ENCODE data around the gene IGSF10.
"Not testable (repeated sequence)": the region's sequence is repeated elsewhere in the genome, so short reads cannot be mapped to it uniquely, and the experiment has no call there.

The IGSF10 gene

DNA sequence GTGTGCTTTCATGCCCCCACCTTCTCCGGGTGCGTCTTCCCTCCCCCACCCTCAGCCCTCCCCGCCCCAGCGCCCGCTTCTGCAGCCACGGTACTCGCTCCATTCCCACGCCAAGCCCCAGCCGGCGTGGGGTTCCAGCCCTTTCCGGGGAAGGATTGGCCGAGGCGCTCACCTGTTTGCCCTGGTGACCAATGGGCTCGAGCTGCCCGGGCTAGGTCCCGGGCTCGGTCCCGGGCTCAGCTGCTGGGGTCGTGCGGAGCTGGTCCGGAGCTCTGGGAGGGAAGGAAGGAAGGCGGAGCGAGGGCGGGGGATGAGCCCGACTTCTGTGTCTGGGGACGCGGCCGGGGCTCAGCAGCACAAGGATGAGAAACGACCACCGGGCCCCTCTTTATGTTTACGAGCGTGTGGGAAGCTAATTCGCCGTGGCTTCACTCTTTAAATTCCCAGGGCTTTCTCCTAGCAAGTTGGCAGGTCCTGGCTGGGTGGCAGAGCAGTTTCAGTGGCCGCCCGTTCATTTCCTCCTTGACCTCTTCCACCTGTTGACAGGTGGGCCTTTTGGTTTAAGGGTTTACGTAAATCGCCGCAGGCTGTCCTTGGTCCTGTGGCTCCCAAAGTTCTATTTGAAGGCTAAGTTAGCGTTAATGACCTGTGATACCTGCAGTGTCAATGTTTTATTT, at the start of gene IGSF10:
Gene IGSF10 (minus strand): TSS at position 288 of the 677 bp plus-strand sequence. CDS start 2,352 bp downstream, outside the sequence.
- DNase-seq: peak; percentile 51

DNA sequence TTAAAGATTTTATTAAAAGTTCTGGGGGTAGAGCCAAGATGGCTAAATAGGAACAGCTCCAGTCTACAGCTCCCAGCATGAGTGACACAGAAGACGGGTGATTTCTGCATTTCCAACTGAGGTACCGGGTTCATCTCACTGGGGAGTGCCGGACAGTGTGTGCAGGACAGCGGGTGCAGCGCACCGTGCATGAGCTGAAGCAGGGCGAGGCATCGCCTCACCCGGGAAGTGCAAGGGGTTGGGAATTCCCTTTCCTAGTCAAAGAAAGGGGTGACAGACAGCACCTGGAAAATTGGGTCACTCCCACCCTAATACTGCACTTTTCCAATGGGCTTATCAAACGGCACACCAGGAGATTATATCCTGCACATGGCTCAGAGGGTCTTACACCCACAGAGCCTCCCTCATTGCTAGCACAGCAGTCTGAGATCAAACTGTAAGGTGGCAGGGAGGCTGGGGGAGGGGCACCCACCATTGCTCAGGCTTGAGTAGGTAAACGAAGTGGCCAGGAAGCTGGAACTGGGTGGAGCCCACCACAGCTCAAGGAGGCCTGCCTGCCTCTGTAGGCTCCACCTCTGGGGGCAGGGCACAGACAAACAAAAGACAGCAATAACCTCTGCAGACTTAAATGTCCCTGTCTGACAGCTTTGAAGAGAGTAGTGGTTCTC, 48.7 kb upstream of the IGSF10 start:
- DNase-seq: not testable (repeated sequence)

DNA sequence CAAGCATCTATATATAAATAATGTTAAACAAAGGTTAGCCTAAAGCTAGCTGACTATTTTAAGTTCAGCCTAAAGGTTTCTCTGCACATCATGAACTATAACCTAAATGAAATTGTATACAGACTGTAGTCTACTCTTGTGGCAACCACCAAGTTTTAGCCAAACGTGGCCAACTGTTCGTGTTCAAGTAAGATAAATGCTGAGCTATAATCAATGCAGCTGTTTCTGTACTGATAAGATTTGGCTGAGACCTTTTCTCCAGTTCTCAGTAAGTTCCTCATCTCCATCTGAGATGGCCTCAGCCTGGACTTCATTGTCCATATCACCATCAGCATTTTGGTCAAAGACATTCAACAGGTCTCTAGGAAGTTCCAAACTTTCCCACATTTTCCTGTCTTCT, 43.7 kb upstream of the IGSF10 start:
- DNase-seq: no peak

DNA sequence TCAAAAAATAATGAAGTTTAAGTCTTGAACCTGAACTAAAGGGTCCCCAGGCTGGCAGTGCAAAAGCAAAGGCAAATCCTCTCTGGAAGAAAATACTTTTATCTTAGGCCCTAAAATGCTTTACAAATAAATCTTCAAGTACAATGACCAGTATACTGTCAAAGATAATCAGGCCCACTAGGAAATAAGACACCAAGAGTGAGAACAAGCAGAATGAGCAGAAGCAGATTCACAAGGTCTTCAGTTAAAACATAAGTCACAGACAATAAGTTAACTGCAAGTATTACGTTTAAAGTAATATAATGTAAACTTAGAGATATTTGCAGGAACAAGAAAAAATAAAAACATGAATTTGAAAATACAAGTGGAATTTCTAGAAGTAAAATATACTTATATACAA, 42.2 kb upstream of the IGSF10 start:
- DNase-seq: no peak

DNA sequence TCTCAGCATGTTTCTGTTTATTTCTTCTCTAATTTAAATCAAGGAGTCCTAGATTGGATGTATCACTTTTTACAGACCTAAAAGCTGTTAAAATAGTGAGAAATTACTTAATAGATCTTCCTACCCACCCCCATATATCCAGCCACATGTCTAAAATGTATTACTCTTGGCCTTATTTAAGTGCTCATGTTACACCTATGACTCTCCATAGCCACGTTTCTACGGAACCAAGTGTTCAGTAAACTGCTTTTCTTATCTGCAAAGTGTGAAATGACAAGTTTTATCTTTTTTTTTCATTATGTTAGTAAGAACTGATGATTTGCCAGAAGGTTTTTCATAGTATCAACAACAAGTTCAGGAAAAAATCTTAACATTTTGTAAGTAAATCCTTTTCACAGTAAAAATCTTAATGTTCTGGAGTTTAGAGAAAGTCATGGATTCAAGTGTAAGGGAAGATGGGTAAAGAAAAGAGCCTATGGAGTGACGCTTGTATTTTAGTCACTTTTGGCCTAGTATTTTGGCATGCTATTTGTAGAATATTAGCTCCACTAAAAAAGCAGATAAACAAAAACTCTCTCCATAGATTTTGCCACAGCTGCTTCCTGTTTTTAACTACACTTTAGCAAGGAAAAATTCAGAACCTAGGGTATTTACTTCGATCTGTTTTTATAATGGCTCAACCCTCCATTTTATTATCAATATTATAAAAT, 41.2 kb upstream of the IGSF10 start:
- DNase-seq: no peak

DNA sequence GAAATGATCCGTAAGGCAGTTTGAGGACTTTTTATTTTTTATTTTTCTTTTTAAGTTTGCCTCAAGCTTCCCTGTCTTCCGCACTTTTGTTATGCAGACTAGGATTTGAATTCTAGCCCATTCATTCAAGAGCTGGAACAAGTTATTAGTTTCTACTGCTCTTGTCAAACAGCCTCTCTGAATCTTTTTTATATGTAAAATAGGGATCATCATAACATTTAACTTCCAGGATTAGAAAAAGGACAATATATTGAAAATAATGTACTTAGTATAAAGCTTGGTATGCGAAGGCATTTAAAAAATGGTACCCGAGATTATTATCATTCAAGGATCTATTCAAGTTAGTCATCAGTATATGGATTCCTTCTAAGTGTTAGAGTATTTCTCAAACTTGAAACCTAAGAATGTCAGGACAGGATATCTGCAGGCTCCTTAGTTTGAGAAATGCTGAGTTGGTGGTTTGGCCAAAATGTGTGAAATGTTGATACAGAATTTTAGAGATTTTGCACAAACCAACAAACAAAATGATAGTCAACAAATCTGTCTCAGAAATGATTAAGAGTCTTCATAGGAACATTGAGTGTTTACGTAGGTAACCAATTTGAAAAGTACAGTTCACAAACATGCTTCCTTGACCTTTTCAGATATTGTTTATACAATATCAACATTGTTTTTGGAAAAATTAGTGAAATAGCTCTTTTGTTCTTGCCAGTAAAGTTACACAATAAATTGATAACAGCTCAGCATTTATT, 40.5 kb upstream of the IGSF10 start:
- DNase-seq: no peak

- no peak for DNase-seq
Measured at GRCh38 chr3:151499168-151499567, 38.3 kb upstream of the IGSF10 start.

- no peak for DNase-seq
Measured at GRCh38 chr3:151491525-151491924, 30.7 kb upstream of the IGSF10 start.

DNA sequence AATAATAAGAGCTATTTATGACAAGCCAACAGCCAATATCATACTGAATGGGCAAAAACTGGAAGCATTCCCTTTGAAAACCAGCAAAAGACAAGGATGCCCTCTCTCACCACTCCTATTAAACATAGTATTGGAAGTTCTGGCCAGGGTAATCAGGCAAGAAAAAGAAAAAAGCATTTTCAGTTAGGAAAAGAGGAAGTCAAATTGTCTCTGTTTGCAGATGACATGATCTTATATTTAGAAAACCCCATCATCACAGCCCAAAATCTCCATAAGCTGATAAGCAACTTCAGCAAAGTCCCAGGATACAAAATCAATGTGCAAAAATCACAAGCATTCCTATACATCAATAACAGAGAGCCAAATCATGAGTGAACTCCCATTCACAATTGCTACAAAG, 27.0 kb upstream of the IGSF10 start:
- DNase-seq: not testable (repeated sequence)

GRCh38 chr3:151483961-151484520, 23.2 kb upstream of the IGSF10 start:
- no peak for DNase-seq

- DNase-seq: no peak
Measured at GRCh38 chr3:151483488-151483887, 22.6 kb upstream of the IGSF10 start.

- DNase-seq: no peak
Measured at GRCh38 chr3:151480492-151480891, 19.6 kb upstream of the IGSF10 start.

- DNase-seq: no peak
Measured at GRCh38 chr3:151479452-151479851, 18.6 kb upstream of the IGSF10 start.

GRCh38 chr3:151478335-151478697, 17.5 kb upstream of the IGSF10 start:
- no peak for DNase-seq

DNA sequence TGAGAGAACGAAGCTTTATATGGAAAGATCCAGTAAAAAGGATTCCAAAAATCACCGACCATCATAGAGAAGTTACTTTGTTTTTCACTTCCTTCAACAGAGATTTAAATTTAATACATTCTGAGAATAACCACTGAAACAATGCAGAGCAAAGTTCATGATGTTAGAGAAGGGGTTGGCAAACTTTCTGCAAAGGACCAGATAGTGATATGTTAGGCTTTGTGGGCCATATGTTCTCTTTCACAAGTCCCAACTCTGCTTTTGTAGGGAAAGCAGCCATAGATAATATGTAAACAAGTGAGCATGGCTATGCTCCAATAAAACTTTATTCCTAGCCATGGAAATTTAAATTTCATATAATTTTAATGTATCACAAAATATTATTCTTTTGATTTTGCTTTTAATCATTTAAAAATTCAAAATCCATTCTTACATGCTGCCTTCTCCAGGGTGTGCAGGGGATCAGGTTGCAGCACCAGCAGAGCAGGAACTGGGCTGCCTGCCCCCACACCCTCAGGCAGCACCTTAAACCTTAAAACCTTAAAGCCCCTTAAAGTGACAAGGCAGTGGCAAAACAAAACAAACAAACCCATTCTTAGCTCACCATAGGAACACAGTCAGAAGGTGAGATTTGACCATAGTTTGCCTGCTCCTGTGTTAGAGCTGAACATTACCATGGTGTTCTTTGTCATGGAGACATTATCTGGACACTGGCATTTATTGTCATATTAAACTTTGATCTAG, 16.9 kb upstream of the IGSF10 start:
- no peak for DNase-seq

- DNase-seq: no peak
Measured at GRCh38 chr3:151476344-151477018, 15.6 kb upstream of the IGSF10 start.

DNA sequence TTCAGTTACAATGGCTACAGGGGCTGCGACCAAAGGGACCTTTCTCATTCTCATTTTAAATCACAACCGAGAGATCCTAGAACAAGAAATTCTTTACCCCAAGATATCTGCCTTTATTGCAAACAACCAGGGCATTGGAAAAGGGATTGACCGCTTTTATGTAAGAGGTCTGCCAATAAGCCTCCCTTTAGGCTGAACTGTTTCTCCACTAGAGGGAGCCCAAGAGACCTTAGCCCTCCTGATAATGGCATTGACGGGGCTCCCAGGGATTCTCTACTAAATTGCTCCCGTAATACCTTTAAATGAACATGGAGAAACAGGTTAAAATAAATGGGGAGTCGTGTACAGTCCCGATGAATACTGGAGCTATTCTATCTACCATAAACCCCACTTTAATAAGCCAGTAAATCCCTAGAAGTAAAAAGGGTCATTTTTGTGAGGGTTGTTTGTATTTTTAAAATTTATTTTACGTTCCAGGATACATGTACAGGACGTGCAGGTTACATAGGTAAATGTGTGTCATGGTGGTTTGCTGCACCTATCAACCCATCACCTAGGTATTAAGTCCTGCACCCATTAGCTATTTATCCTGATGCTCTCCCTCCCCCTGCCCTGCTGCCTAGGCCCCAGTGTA, 7.5 kb upstream of the IGSF10 start:
- peak; percentile 86 for DNase-seq

GRCh38 chr3:151467069-151467468, 6.2 kb upstream of the IGSF10 start:
- no peak for DNase-seq

DNA sequence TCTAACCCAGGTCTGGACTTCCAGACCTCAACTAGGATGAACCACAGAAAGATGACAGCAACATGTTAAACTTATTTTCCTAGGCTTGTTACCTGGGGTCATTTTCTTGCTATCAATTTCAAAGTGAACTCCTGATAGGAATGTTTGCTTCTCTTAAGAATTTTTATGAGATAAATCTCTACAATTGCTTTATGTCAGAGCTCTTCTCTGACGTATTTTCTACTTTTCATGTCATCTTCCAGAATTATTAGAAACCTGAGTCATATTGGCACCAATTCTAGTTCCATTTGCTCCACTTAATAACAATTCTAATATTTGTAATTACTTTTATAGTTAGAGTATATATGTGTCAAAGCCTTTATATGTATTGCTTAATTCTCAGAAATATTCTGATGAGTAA, 2.1 kb upstream of the IGSF10 start:
- DNase-seq: no peak

DNA sequence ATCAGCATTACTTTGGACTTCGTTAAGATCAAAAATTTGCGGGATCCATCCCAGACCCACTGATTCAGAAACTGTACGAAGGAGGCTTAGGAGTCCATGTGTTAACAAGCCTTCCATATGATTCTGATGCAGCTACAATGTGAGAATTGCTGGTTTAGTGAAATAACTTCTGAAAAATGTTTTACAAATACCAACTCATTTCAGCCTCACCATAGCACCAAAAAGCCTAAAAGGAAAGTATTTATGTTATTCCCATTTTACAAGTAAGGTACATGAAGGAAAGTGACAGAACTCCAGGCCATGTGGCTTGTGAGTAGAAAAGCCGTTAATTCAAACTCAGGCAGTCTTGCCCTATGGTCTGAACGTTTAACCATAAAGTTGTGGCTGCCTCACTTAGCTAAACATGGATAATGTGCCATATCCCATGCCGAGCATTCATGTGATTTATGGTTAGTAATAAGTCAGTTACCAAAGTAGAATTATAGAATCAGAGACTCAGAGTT, 1.5 kb upstream of the IGSF10 start:
- no peak for DNase-seq

DNA sequence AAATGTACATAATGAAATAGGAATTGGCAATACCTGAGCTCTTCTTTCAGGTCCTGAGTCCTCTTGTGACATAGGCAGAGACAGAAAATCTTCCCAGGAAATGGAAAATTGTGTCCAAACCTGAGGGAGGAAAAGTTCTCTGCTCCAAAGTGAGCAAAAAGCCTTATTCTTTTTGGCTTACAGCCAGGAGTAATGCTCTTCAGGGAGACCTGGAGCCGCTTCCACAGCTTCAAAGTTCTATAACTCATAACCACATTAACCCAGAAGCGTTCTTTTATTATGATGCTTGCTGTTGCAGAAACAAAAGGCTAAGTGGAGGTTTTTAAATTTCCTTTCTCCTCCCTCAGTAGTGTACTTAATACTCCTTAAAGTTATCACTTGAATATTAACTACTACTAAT, 633 bp downstream of the IGSF10 start:
- DNase-seq: no peak
